Gastrocnemius medialis (tissue), 4 donors: Measurements from ENCODE around the gene ZCCHC9. TPM values are rescaled to one million over a fixed set of nuclear protein-coding genes. Genes with fewer than 3 reads are reported as not detected.

Experiments used
- ATAC-seq, 2 donors: fragments of 150-250 bp; one replicate each; pipeline ENCODE4 v1.9.1; 2016
- DNase-seq, 2 donors: peaks; one replicate each; pipeline ENCODE4 v3.0.0-alpha.2; 2019
- H3K27ac ChIP-seq, 4 donors: fragments of 200-600 bp; sonication (generic); 1 replicate in 1 of 4; 2 replicates in 3 of 4; pipeline ENCODE4 v1.5.1; 2016 to 2018; ENCODE audit warnings: mild to moderate bottlenecking in 2 of 4, moderate library complexity in 1 of 4
- H3K27me3 ChIP-seq, 3 donors: fragments of 200-600 bp; sonication (generic) in 2 of 3; 1 replicate in 1 of 3; 2 replicates in 2 of 3; pipeline versions ENCODE4 v1.5.1 to v1.6.0; 2016 to 2019; ENCODE audit warnings: mild to moderate bottlenecking in 1 of 3, moderate library complexity in 1 of 3
- H3K36me3 ChIP-seq, 2 donors: fragments of 200-600 bp; sonication (generic) in 1 of 2; one replicate each; pipeline ENCODE4 v1.5.1; 2017 to 2018
- H3K4me1 ChIP-seq, 2 donors: fragments of 200-600 bp; sonication (generic) in 1 of 2; one replicate each; pipeline ENCODE4 v1.5.1; 2016 to 2017; ENCODE audit warnings: mild to moderate bottlenecking in 2 of 2
- H3K4me3 ChIP-seq, 4 donors: fragments of 200-600 bp; sonication (generic) in 3 of 4; 1 replicate in 1 of 4; 2 replicates in 3 of 4; pipeline ENCODE4 v1.5.1; 2016 to 2019; ENCODE audit warnings: mild to moderate bottlenecking in 2 of 4
- H3K9me3 ChIP-seq, 3 donors: fragments of 200-600 bp; sonication (generic) in 2 of 3; 1 replicate in 1 of 3; 2 replicates in 2 of 3; pipeline ENCODE4 v1.5.1; 2016 to 2019
- CTCF ChIP-seq, 5 experiments: fragments of 450-650 bp in 3 of 5; fragments of 200-600 bp in 2 of 5; sonication (generic) in 2 of 5; IDR thresholded peaks in 4 of 5; conservative IDR thresholded peaks in 1 of 5; 1 replicate in 4 of 5; 2 replicates in 1 of 5; pipeline ENCODE4 v1.5.1; 2016 to 2019; ENCODE audit warnings: antibody characterized with exemption in 5 of 5, mild to moderate bottlenecking in 3 of 5, moderate library complexity in 3 of 5
- POLR2A ChIP-seq, 2 donors: fragments of 450-650 bp; IDR thresholded peaks; one replicate each; pipeline ENCODE4 v1.6.1; 2017; ENCODE audit warnings: antibody characterized with exemption in 2 of 2, mild to moderate bottlenecking in 2 of 2, moderate library complexity in 2 of 2
- in situ Hi-C, 4 donors: fragments of 200-750 bp; cut with MboI; loops; one replicate each; pipeline versions ENCODE4 v1.15.0 to v1.8.0; 2017; ENCODE audit warnings: low sequenced_read_pairs in 4 of 4
- intact Hi-C: fragments of 100-400 bp; cut with DNase I; formaldehyde crosslinking; loops from one replicate; pipeline ENCODE4 v1.15.1; 2023; ENCODE audit warnings: low total_unique reads
- total RNA-seq, 4 donors: library from RNA; depleted of rRNA; stranded (reverse); fragments of >200 nt; gene quantifications; one replicate each; pipeline versions ENCODE4 v1.1.0 to v1.2.3, GENCODE V29; 2016

ZCCHC9 gene
- total RNA-seq, 4 donors from 2014 or later: 8.0 to 15.7 (median 12.3) TPM

GRCh38 chr5:81302596-81302995, 1.2 kb downstream of the ZCCHC9 start:
- TF ChIP-seq POLR2A (IDR thresholded peaks at IDR 0.05) (no peak), CTCF (IDR thresholded peaks at IDR 0.05 in 4 of 5, conservative IDR thresholded peaks at IDR 0.05 in 1 of 5) (no peak)
- DNase-seq: no peak
- Histone ChIP-seq H3K27ac (no peak overlapping the region), H3K4me3 (peak overlapping the region in 3 of 4 donors; percentile 83 to 96 (median 91)), H3K4me1 (peaks cover 28 to 30% of the 10 kb centered on the region in 2 donors), H3K27me3 (no peaks in the 10 kb centered on the region), H3K36me3 (peaks cover 3 to 8% of the 10 kb centered on the region in 2 donors), H3K9me3 (no peaks in the 10 kb centered on the region)
- no peak for ATAC-seq
- intact Hi-C loops (loop anchor here (5.0 kb wide), 4 partner anchors 55 to 865 kb away; no protein-coding TSS in a partner anchor), in situ Hi-C loops (no loop called here)

GRCh38 chr5:81303563-81303962, 2.2 kb downstream of the ZCCHC9 start:
- Histone ChIP-seq H3K4me3 (no peak overlapping the region), H3K27ac (no peak overlapping the region), H3K36me3 (peaks cover 3 to 8% of the 10 kb centered on the region in 2 donors), H3K9me3 (no peaks in the 10 kb centered on the region), H3K27me3 (no peaks in the 10 kb centered on the region), H3K4me1 (peaks cover 28 to 30% of the 10 kb centered on the region in 2 donors)
- no peak for ATAC-seq
- no peak for DNase-seq
- in situ Hi-C loops: no loop called here
- intact Hi-C loops: loop anchor here (5.0 kb wide), 4 partner anchors 56 to 864 kb away; no protein-coding TSS in a partner anchor
- TF ChIP-seq POLR2A (IDR thresholded peaks at IDR 0.05) (no peak), CTCF (IDR thresholded peaks at IDR 0.05 in 4 of 5, conservative IDR thresholded peaks at IDR 0.05 in 1 of 5) (no peak)

- DNase-seq (no peak), ATAC-seq (no peak)
- H3K9me3 ChIP-seq: no peaks in the 10 kb centered on the region
- peaks cover 3 to 26% of the 10 kb centered on the region in 2 donors for H3K36me3 ChIP-seq
- TF ChIP-seq CTCF (IDR thresholded peaks at IDR 0.05 in 4 of 5, conservative IDR thresholded peaks at IDR 0.05 in 1 of 5) (no peak), POLR2A (IDR thresholded peaks at IDR 0.05) (no peak)
- intact Hi-C loops (no loop called here), in situ Hi-C loops (no loop called here)
- no peak overlapping the region for H3K27ac ChIP-seq
- no peak overlapping the region for H3K4me3 ChIP-seq
- H3K4me1 ChIP-seq: peaks cover 11 to 16% of the 10 kb centered on the region in 2 donors
- no peaks in the 10 kb centered on the region for H3K27me3 ChIP-seq
Observed at GRCh38 chr5:81305785-81306184, 4.4 kb downstream of the ZCCHC9 start.

- TF ChIP-seq POLR2A (IDR thresholded peaks at IDR 0.05): no peak
- no peak for TF ChIP-seq CTCF (IDR thresholded peaks at IDR 0.05 in 4 of 5, conservative IDR thresholded peaks at IDR 0.05 in 1 of 5)
- in situ Hi-C loops (no loop called here), intact Hi-C loops (no loop called here)
- peaks cover 3 to 50% of the 10 kb centered on the region in 2 donors for H3K36me3 ChIP-seq
- no peak overlapping the region for H3K4me3 ChIP-seq
- H3K27ac ChIP-seq: no peak overlapping the region
- no peaks in the 10 kb centered on the region for H3K4me1 ChIP-seq
- DNase-seq: no peak
- no peaks in the 10 kb centered on the region for H3K9me3 ChIP-seq
- no peak for ATAC-seq
- H3K27me3 ChIP-seq: no peaks in the 10 kb centered on the region
Observed at GRCh38 chr5:81308836-81309235, 7.4 kb downstream of the ZCCHC9 start.
